Breast epithelium (tissue), 3 donors: ENCODE results near the gene SLC18B1.

Source experiments
- CTCF ChIP-seq, 3 donors: fragments of 450-650 bp; IDR thresholded peaks; one replicate each; pipeline ENCODE4 v1.5.1; 2016 to 2017; ENCODE audit warnings: antibody characterized with exemption in 3 of 3, mild to moderate bottlenecking in 3 of 3, moderate library complexity in 3 of 3
- POLR2A ChIP-seq: fragments of 450-650 bp; IDR thresholded peaks from one replicate; pipeline ENCODE4 v1.6.1; 2016; ENCODE audit warnings: antibody characterized with exemption, mild to moderate bottlenecking, moderate library complexity
- POLR2AphosphoS5 ChIP-seq, 3 donors: sonication (generic); formaldehyde crosslinking; IDR thresholded peaks; one replicate each; pipeline ENCODE4 v1.6.1; 2017; ENCODE audit warnings: antibody characterized with exemption in 3 of 3

- TF ChIP-seq POLR2A (no peak), POLR2AphosphoS5 (IDR thresholded peaks at IDR 0.05) (no peak), CTCF (IDR thresholded peaks at IDR 0.05) (no peak)
Observed at GRCh38 chr6:132805548-132805947, 7.1 kb upstream of the SLC18B1 start.
